ENCODE results near the gene CADPS2.

DNA sequence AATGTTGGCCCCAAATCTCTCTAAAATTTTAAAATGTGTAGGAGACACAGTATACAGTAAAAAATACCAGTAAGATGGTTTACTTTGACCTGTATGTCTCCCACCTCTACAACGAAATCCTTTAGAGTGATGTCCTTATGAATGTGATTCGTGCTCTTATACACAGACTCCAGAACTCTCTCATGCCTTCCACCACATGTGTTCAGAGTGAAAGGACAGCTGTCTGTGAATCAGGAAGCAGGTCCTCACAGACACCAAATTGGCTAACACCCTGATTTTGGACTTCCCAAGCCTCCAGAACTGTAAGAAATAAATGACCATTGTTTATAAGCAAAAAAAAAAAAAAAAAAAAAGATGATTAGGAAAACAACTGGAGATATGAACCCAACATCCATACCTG, 222.5 kb downstream of the CADPS2 start:
- TF ChIP-seq, protein P1, sequence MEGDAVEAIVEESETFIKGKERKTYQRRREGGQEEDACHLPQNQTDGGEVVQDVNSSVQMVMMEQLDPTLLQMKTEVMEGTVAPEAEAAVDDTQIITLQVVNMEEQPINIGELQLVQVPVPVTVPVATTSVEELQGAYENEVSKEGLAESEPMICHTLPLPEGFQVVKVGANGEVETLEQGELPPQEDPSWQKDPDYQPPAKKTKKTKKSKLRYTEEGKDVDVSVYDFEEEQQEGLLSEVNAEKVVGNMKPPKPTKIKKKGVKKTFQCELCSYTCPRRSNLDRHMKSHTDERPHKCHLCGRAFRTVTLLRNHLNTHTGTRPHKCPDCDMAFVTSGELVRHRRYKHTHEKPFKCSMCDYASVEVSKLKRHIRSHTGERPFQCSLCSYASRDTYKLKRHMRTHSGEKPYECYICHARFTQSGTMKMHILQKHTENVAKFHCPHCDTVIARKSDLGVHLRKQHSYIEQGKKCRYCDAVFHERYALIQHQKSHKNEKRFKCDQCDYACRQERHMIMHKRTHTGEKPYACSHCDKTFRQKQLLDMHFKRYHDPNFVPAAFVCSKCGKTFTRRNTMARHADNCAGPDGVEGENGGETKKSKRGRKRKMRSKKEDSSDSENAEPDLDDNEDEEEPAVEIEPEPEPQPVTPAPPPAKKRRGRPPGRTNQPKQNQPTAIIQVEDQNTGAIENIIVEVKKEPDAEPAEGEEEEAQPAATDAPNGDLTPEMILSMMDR (IDR thresholded peaks at IDR 0.05; ENCODE audit: low read depth, low read length, missing input control), result no peak
- TF ChIP-seq, protein P2, sequence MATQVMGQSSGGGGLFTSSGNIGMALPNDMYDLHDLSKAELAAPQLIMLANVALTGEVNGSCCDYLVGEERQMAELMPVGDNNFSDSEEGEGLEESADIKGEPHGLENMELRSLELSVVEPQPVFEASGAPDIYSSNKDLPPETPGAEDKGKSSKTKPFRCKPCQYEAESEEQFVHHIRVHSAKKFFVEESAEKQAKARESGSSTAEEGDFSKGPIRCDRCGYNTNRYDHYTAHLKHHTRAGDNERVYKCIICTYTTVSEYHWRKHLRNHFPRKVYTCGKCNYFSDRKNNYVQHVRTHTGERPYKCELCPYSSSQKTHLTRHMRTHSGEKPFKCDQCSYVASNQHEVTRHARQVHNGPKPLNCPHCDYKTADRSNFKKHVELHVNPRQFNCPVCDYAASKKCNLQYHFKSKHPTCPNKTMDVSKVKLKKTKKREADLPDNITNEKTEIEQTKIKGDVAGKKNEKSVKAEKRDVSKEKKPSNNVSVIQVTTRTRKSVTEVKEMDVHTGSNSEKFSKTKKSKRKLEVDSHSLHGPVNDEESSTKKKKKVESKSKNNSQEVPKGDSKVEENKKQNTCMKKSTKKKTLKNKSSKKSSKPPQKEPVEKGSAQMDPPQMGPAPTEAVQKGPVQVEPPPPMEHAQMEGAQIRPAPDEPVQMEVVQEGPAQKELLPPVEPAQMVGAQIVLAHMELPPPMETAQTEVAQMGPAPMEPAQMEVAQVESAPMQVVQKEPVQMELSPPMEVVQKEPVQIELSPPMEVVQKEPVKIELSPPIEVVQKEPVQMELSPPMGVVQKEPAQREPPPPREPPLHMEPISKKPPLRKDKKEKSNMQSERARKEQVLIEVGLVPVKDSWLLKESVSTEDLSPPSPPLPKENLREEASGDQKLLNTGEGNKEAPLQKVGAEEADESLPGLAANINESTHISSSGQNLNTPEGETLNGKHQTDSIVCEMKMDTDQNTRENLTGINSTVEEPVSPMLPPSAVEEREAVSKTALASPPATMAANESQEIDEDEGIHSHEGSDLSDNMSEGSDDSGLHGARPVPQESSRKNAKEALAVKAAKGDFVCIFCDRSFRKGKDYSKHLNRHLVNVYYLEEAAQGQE (IDR thresholded peaks at IDR 0.05), result no peak
- no peak for TF ChIP-seq NR2F2 (IDR thresholded peaks at IDR 0.05)
- TF ChIP-seq FOXA1 (IDR thresholded peaks at IDR 0.05), result no peak
- TF ChIP-seq JUND (IDR thresholded peaks at IDR 0.05), result no peak

Data from liver (tissue), 3 donors.